ENCODE results near the gene DYNLT2. TPM values are rescaled to one million over a fixed set of nuclear protein-coding genes. Genes with fewer than 3 reads are reported as not detected.

DYNLT2 gene
- total and polyA plus RNA-seq, 2 of the 13 experiments (the other 11 are each of a cell fraction or from before 2014, with no cell fraction given), result 2.1 to 4.3 TPM

DNA sequence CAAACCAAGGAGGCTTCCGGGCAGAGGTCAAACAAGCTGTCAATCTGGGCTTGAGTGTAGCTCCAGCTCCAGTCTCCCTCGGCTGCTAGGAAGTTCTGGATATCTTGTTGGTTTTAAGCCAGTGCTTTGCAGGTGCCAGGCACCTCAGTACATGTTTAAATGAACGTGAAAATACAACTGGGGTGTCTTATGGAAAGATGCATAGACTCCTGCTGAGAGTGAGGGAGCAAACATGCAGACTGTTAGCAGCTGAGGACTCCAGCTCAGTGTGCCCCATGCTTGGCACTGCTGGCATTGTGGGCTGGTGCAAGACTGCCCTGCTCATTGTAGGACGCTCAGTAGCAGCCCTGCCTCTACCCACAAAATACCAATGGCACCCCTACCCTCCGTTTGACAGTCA, 28.5 kb upstream of the DYNLT2 start:
- no peaks in the 10 kb centered on the region for H4K20me1 ChIP-seq (ENCODE audit: insufficient read depth, low read length)
- H3K9me3 ChIP-seq (ENCODE audit: low read length), result no peaks in the 10 kb centered on the region
- intact Hi-C loops (cut with micrococcal nuclease; ENCODE audit: unreplicated experiment), result no loop called here
- no peak overlapping the region for H3K4me2 ChIP-seq (ENCODE audit: low read depth, low read length)
- BruUV-seq (replicated peaks), result no TSS peak
- no peak for FAIRE-seq
- H3K36me3 ChIP-seq (replicated peaks in 1 of 2; ENCODE audit: control insufficient read depth in 1 of 2, insufficient read depth in 2 of 2, low read length in 2 of 2), result no peaks in the 10 kb centered on the region
- H3K79me2 ChIP-seq (ENCODE audit: insufficient read depth, low read length), result no peaks in the 10 kb centered on the region
- ChIA-PET CTCF (ENCODE audit: low intra/inter-chr PET ratio, low total read pairs) (no interaction called here), POLR2A (interaction anchor here (0.9 to 2.5 kb wide), 3 partner anchors 10 to 78 kb away, joined by 3 to 12 read pairs (median 3); partner anchors contain the start of genes C6orf120 and WDR27)
- H3K27ac ChIP-seq (ENCODE audit: extremely low read length, insufficient read depth, low read length), result no peak overlapping the region
- no peaks in the 10 kb centered on the region for H3K27me3 ChIP-seq (ENCODE audit: control insufficient read depth in 1 of 2, insufficient read depth in 2 of 2, low read length in 2 of 2)
- TF ChIP-seq MEIS1 (CRISPR knock-in tag; IDR thresholded peaks at IDR 0.05; ENCODE audit: borderline replicate concordance) (0 out of 2 replicates have a peak, but pooled peaks have one; percentile 21), ZSCAN22 (CRISPR knock-in tag; IDR thresholded peaks at IDR 0.05) (no peak), ZBED4 (CRISPR knock-in tag; IDR thresholded peaks at IDR 0.05; ENCODE audit: borderline replicate concordance) (no peak), ZFP36L1 (CRISPR knock-in tag; IDR thresholded peaks at IDR 0.05) (no peak), ZNF83 (CRISPR knock-in tag; IDR thresholded peaks at IDR 0.05; ENCODE audit: borderline replicate concordance) (no peak), ZBTB7A (CRISPR knock-in tag; IDR thresholded peaks at IDR 0.05) (0 out of 2 replicates have a peak, but pooled peaks have one; percentile 39)
- in situ Hi-C loops (cut with HindIII; ENCODE audit: extremely low pct_ligation_motif_present, low pct_unique_long_range_greater_than_20kb), result no loop called here
- no peak overlapping the region for H2AFZ ChIP-seq (ENCODE audit: low read length)
- DNase-seq (ENCODE audit: low spot score), result no peak
- WGBS (ENCODE audit: low lambda C conversion rate), result 87% methylated on average over 5 of the region's 5 CpGs
- peaks cover 20% of the 10 kb centered on the region for H3K4me1 ChIP-seq (ENCODE audit: insufficient read depth, low read length)
- H3K4me3 ChIP-seq (replicated peaks in 1 of 3; ENCODE audit: insufficient read depth in 1 of 3, low read depth in 2 of 3, low read length in 3 of 3), result no peak overlapping the region
- H3K9ac ChIP-seq (ENCODE audit: insufficient read depth, low read depth, low read length), result no peak overlapping the region
- ATAC-seq, result peak; percentile 42

Measured in HepG2 (cell line).